Measurements from ENCODE around the gene CMBL.

CMBL gene

GRCh38 chr5:10330511-10331230 is 23.0 kb upstream of the CMBL start:
- Histone ChIP-seq H3K27ac (ENCODE audit: low read length) (no peak overlapping the region), H3K4me1 (ENCODE audit: control insufficient read depth, low read depth, low read length) (no peaks in the 10 kb centered on the region), H3K9ac (ENCODE audit: low read length) (no peak overlapping the region), H3K27me3 (ENCODE audit: control insufficient read depth, insufficient read depth, low read length) (peaks cover 52% of the 10 kb centered on the region), H3K4me3 (ENCODE audit: low read length) (no peak overlapping the region), H3K36me3 (ENCODE audit: control insufficient read depth, low read depth, low read length) (no peaks in the 10 kb centered on the region), H3K9me3 (ENCODE audit: control insufficient read depth, low read depth, low read length) (no peaks in the 10 kb centered on the region)

- Histone ChIP-seq H3K27me3 (ENCODE audit: control insufficient read depth, insufficient read depth, low read length) (peaks cover 46% of the 10 kb centered on the region), H3K27ac (ENCODE audit: low read length) (no peak overlapping the region), H3K4me3 (ENCODE audit: low read length) (no peak overlapping the region), H3K9ac (ENCODE audit: low read length) (no peak overlapping the region), H3K4me1 (ENCODE audit: control insufficient read depth, low read depth, low read length) (no peaks in the 10 kb centered on the region), H3K36me3 (ENCODE audit: control insufficient read depth, low read depth, low read length) (no peaks in the 10 kb centered on the region), H3K9me3 (ENCODE audit: control insufficient read depth, low read depth, low read length) (no peaks in the 10 kb centered on the region)
These were observed 22.2 kb upstream of the CMBL start for GRCh38 chr5:10329820-10330481.

GRCh38 chr5:10329446-10329819 is 21.7 kb upstream of the CMBL start:
- H3K27me3 ChIP-seq (ENCODE audit: control insufficient read depth, insufficient read depth, low read length) = peaks cover 41% of the 10 kb centered on the region
- no peaks in the 10 kb centered on the region for H3K4me1 ChIP-seq (ENCODE audit: control insufficient read depth, low read depth, low read length)
- H3K4me3 ChIP-seq (ENCODE audit: low read length) = no peak overlapping the region
- H3K9me3 ChIP-seq (ENCODE audit: control insufficient read depth, low read depth, low read length) = no peaks in the 10 kb centered on the region
- H3K9ac ChIP-seq (ENCODE audit: low read length) = no peak overlapping the region
- no peak overlapping the region for H3K27ac ChIP-seq (ENCODE audit: low read length)
- no peaks in the 10 kb centered on the region for H3K36me3 ChIP-seq (ENCODE audit: control insufficient read depth, low read depth, low read length)

- Histone ChIP-seq H3K27ac (ENCODE audit: low read length) (no peak overlapping the region), H3K27me3 (ENCODE audit: control insufficient read depth, insufficient read depth, low read length) (peaks cover 30% of the 10 kb centered on the region), H3K36me3 (ENCODE audit: control insufficient read depth, low read depth, low read length) (no peaks in the 10 kb centered on the region), H3K4me3 (ENCODE audit: low read length) (no peak overlapping the region), H3K4me1 (ENCODE audit: control insufficient read depth, low read depth, low read length) (no peaks in the 10 kb centered on the region), H3K9ac (ENCODE audit: low read length) (no peak overlapping the region), H3K9me3 (ENCODE audit: control insufficient read depth, low read depth, low read length) (no peaks in the 10 kb centered on the region)
These were observed 20.6 kb upstream of the CMBL start for GRCh38 chr5:10328323-10328722.

- Histone ChIP-seq H3K27ac (ENCODE audit: low read length) (no peak overlapping the region), H3K4me1 (ENCODE audit: control insufficient read depth, low read depth, low read length) (no peaks in the 10 kb centered on the region), H3K36me3 (ENCODE audit: control insufficient read depth, low read depth, low read length) (no peaks in the 10 kb centered on the region), H3K4me3 (ENCODE audit: low read length) (no peak overlapping the region), H3K9me3 (ENCODE audit: control insufficient read depth, low read depth, low read length) (no peaks in the 10 kb centered on the region), H3K9ac (ENCODE audit: low read length) (no peak overlapping the region), H3K27me3 (ENCODE audit: control insufficient read depth, insufficient read depth, low read length) (no peaks in the 10 kb centered on the region)
These were observed 17.0 kb upstream of the CMBL start for GRCh38 chr5:10324518-10325370.

GRCh38 chr5:10323588-10324488 is 16.1 kb upstream of the CMBL start:
- Histone ChIP-seq H3K4me3 (ENCODE audit: low read length) (no peak overlapping the region), H3K9ac (ENCODE audit: low read length) (no peak overlapping the region), H3K4me1 (ENCODE audit: control insufficient read depth, low read depth, low read length) (no peaks in the 10 kb centered on the region), H3K27me3 (ENCODE audit: control insufficient read depth, insufficient read depth, low read length) (no peaks in the 10 kb centered on the region), H3K9me3 (ENCODE audit: control insufficient read depth, low read depth, low read length) (no peaks in the 10 kb centered on the region), H3K36me3 (ENCODE audit: control insufficient read depth, low read depth, low read length) (no peaks in the 10 kb centered on the region), H3K27ac (ENCODE audit: low read length) (no peak overlapping the region)

GRCh38 chr5:10321882-10322281 is 14.2 kb upstream of the CMBL start:
- Histone ChIP-seq H3K36me3 (ENCODE audit: control insufficient read depth, low read depth, low read length) (no peaks in the 10 kb centered on the region), H3K27me3 (ENCODE audit: control insufficient read depth, insufficient read depth, low read length) (no peaks in the 10 kb centered on the region), H3K9me3 (ENCODE audit: control insufficient read depth, low read depth, low read length) (no peaks in the 10 kb centered on the region), H3K27ac (ENCODE audit: low read length) (no peak overlapping the region), H3K9ac (ENCODE audit: low read length) (no peak overlapping the region), H3K4me1 (ENCODE audit: control insufficient read depth, low read depth, low read length) (no peaks in the 10 kb centered on the region), H3K4me3 (ENCODE audit: low read length) (no peak overlapping the region)

GRCh38 chr5:10320793-10321192 is 13.1 kb upstream of the CMBL start:
- Histone ChIP-seq H3K36me3 (ENCODE audit: control insufficient read depth, low read depth, low read length) (no peaks in the 10 kb centered on the region), H3K4me1 (ENCODE audit: control insufficient read depth, low read depth, low read length) (no peaks in the 10 kb centered on the region), H3K9ac (ENCODE audit: low read length) (no peak overlapping the region), H3K27ac (ENCODE audit: low read length) (no peak overlapping the region), H3K9me3 (ENCODE audit: control insufficient read depth, low read depth, low read length) (no peaks in the 10 kb centered on the region), H3K4me3 (ENCODE audit: low read length) (no peak overlapping the region), H3K27me3 (ENCODE audit: control insufficient read depth, insufficient read depth, low read length) (no peaks in the 10 kb centered on the region)

GRCh38 chr5:10319202-10319851 is 11.6 kb upstream of the CMBL start:
- no peaks in the 10 kb centered on the region for H3K27me3 ChIP-seq (ENCODE audit: control insufficient read depth, insufficient read depth, low read length)
- no peak overlapping the region for H3K27ac ChIP-seq (ENCODE audit: low read length)

GRCh38 chr5:10317825-10318682 is 10.4 kb upstream of the CMBL start:
- Histone ChIP-seq H3K4me3 (ENCODE audit: low read length) (no peak overlapping the region), H3K4me1 (ENCODE audit: control insufficient read depth, low read depth, low read length) (no peaks in the 10 kb centered on the region), H3K27me3 (ENCODE audit: control insufficient read depth, insufficient read depth, low read length) (no peaks in the 10 kb centered on the region), H3K9ac (ENCODE audit: low read length) (no peak overlapping the region), H3K9me3 (ENCODE audit: control insufficient read depth, low read depth, low read length) (no peaks in the 10 kb centered on the region), H3K36me3 (ENCODE audit: control insufficient read depth, low read depth, low read length) (no peaks in the 10 kb centered on the region), H3K27ac (ENCODE audit: low read length) (no peak overlapping the region)

More at GRCh38 chr5:10319202-10319851, 11.6 kb upstream of the CMBL start:
- Histone ChIP-seq H3K36me3 (ENCODE audit: control insufficient read depth, low read depth, low read length) (no peaks in the 10 kb centered on the region), H3K9ac (ENCODE audit: low read length) (no peak overlapping the region), H3K9me3 (ENCODE audit: control insufficient read depth, low read depth, low read length) (no peaks in the 10 kb centered on the region), H3K4me1 (ENCODE audit: control insufficient read depth, low read depth, low read length) (no peaks in the 10 kb centered on the region), H3K4me3 (ENCODE audit: low read length) (no peak overlapping the region)
